ENCODE measurements around the gene SCGN.

DNA sequence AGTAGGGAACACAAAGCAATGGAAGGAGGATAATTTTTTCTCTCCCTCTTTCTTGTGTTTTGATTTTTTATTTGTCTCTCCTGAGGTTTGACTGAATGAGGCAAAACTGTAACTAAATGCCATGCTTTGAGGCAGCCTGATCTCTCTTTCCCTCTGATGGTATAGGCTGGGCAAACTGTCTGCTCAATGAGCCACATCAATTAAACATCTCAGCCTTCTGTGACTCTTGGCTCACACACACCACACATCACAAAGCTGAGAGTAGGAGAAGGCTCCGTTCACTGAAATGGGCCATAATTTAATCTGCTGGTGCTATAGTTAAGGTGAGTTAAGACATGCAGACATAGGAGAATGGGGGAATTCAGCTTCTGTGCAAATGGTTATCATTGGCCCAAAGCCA is 28.1 kb upstream of the SCGN start:
- TF ChIP-seq, protein P1, sequence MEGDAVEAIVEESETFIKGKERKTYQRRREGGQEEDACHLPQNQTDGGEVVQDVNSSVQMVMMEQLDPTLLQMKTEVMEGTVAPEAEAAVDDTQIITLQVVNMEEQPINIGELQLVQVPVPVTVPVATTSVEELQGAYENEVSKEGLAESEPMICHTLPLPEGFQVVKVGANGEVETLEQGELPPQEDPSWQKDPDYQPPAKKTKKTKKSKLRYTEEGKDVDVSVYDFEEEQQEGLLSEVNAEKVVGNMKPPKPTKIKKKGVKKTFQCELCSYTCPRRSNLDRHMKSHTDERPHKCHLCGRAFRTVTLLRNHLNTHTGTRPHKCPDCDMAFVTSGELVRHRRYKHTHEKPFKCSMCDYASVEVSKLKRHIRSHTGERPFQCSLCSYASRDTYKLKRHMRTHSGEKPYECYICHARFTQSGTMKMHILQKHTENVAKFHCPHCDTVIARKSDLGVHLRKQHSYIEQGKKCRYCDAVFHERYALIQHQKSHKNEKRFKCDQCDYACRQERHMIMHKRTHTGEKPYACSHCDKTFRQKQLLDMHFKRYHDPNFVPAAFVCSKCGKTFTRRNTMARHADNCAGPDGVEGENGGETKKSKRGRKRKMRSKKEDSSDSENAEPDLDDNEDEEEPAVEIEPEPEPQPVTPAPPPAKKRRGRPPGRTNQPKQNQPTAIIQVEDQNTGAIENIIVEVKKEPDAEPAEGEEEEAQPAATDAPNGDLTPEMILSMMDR (conservative IDR thresholded peaks at IDR 0.05; ENCODE audit: low read depth, low read length) = no peak
- TF ChIP-seq CEBPB (IDR thresholded peaks at IDR 0.05; ENCODE audit: low read depth, low read length) (no peak), MAFK (IDR thresholded peaks at IDR 0.05; ENCODE audit: low read depth, low read length) (no peak), POLR2A (IDR thresholded peaks at IDR 0.05; ENCODE audit: low read depth, low read length) (no peak), RFX5 (IDR thresholded peaks at IDR 0.05; ENCODE audit: low read depth, low read length) (no peak), SMC3 (IDR thresholded peaks at IDR 0.05; ENCODE audit: low read depth, low read length) (no peak), RAD21 (IDR thresholded peaks at IDR 0.05; ENCODE audit: low read length) (no peak), RCOR1 (IDR thresholded peaks at IDR 0.05; ENCODE audit: insufficient replicate concordance, low read length) (no peak), BHLHE40 (IDR thresholded peaks at IDR 0.05; ENCODE audit: low read depth, low read length) (no peak), NFE2L2 (IDR thresholded peaks at IDR 0.05; ENCODE audit: low read depth, low read length) (no peak), MAZ (IDR thresholded peaks at IDR 0.05; ENCODE audit: borderline replicate concordance, low read depth, low read length) (no peak)
- TF ChIP-seq, protein P2, sequence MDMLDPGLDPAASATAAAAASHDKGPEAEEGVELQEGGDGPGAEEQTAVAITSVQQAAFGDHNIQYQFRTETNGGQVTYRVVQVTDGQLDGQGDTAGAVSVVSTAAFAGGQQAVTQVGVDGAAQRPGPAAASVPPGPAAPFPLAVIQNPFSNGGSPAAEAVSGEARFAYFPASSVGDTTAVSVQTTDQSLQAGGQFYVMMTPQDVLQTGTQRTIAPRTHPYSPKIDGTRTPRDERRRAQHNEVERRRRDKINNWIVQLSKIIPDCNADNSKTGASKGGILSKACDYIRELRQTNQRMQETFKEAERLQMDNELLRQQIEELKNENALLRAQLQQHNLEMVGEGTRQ (IDR thresholded peaks at IDR 0.05; ENCODE audit: low read depth, low read length) = no peak
